ENCODE data around the gene GLRX5. TPM values are rescaled to one million over a fixed set of nuclear protein-coding genes. Genes with fewer than 3 reads are reported as not detected.

GLRX5 gene
- total RNA-seq, 5 donors from 2014 or later (not counting 1 experiment from before 2014, with no cell fraction given): 15.4 to 24.2 (median 16.0) TPM

DNA sequence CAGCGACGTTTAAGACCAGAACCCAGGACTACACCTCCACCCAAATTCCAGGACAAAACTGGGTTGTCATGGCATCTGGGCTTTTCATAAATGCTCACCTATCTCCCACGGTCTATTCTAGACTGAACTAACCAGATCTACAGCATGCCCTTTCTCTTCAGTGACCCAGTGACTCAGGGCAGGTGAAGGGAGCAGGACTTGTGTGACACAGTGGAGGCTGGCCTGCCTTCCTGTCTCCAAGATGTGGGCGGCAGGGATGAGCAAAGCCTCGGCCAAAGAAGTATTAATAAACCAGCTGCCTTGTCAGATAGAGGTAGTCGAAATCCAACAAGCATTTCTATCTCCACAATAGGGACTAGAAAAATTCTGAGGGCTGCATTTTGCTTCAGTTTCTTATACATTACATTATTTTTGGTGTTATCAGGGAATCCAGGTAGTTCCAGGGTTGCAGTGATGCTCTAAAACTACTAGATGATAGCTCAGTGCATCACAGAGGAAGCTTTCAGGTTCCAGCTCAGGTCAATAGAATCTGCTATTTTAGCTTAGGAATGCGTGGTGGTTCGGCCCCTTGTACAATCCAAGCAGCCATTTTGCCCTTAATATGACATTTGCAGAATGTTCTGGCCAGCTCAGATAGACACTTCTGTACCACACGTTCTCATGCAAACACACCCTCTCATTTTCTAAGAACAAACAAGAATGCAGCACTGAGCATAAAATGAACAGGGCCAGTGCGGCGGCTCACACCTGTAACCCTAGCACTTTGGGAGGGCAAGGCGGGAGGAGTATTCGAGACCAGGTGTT is 4.2 kb upstream of the GLRX5 start:
- Mint-ChIP-seq H3K27me3 (no peaks in the 10 kb centered on the region), H3K4me3 (no peak overlapping the region), H3K4me1 (peaks cover 59 to 63% (median 59%) of the 10 kb centered on the region in 3 donors), H3K9me3 (no peaks in the 10 kb centered on the region), H3K27ac (peak overlapping the region in 1 of 2 donors; percentile 75), H3K36me3 (peaks cover 12% of the 10 kb centered on the region)
- Histone ChIP-seq H3K36me3 (ENCODE audit: control insufficient read depth in 2 of 2, extremely low read depth in 1 of 2, insufficient read depth in 1 of 2, low read length in 1 of 2) (peaks cover 0 to 13% of the 10 kb centered on the region in 2 donors), H3K4me3 (ENCODE audit: control insufficient read depth in 1 of 2, extremely low read depth in 1 of 2, low read length in 1 of 2) (no peak overlapping the region), H3K27me3 (replicated peaks in 1 of 2; ENCODE audit: control insufficient read depth in 2 of 2, extremely low read depth in 1 of 2, insufficient read depth in 2 of 2, low read length in 1 of 2) (no peaks in the 10 kb centered on the region), H3K9me3 (no peaks in the 10 kb centered on the region), H3K4me1 (ENCODE audit: control insufficient read depth in 1 of 2, extremely low read depth in 1 of 2, insufficient read depth in 2 of 2, low read length in 2 of 2) (peaks cover 24% of the 10 kb centered on the region in 2 experiments), H3K27ac (ENCODE audit: low read length) (no peak overlapping the region)
- ChIA-PET POLR2A (no interaction called here), CTCF (interaction anchor here (0.8 to 1.4 kb wide), 3 partner anchors 85 to 95 kb away, joined by 3 read pairs; no protein-coding TSS in a partner anchor)
- no peak for DNase-seq
- WGBS (ENCODE audit: insufficient coverage): 60% methylated on average over 1 of the region's 13 CpGs
- no peak for ATAC-seq (replicated peaks in 1 of 4)

DNA sequence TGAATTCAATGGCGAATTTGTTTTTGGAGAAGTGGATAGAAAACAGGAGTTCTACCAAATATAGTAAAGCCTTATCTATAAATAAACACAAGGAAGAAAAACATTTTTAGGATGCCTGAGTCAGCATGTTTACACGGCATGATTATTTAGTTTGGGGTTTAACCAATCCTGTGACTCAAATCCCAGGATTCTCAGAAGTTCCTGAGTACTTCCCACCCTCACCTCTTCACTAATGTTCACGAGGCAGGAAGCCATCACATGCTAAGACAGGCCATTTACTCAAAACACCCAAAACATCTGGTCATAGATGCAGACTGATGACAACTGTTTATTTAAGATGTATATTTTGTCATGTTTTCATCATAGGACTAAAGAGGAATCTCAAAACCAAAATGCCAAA is 3.4 kb upstream of the GLRX5 start:
- peaks cover 26% of the 10 kb centered on the region in 2 experiments for H3K4me1 ChIP-seq (ENCODE audit: control insufficient read depth in 1 of 2, extremely low read depth in 1 of 2, insufficient read depth in 2 of 2, low read length in 2 of 2)
- H3K27ac Mint-ChIP-seq: peak overlapping the region in 1 of 2 donors; percentile 27
- ChIA-PET CTCF (interaction anchor here in 1 of 2 donors (1.4 to 3.0 kb wide), 2 partner anchors 8 to 89 kb away, joined by 3 to 13 read pairs; no protein-coding TSS in a partner anchor), POLR2A (no interaction called here)
- H3K36me3 ChIP-seq (ENCODE audit: control insufficient read depth in 2 of 2, extremely low read depth in 1 of 2, insufficient read depth in 1 of 2, low read length in 1 of 2): peaks cover 0 to 13% of the 10 kb centered on the region in 2 donors
- no peaks in the 10 kb centered on the region for H3K27me3 Mint-ChIP-seq
- H3K27me3 ChIP-seq (replicated peaks in 1 of 2; ENCODE audit: control insufficient read depth in 2 of 2, extremely low read depth in 1 of 2, insufficient read depth in 2 of 2, low read length in 1 of 2): no peaks in the 10 kb centered on the region
- H3K9me3 ChIP-seq: no peaks in the 10 kb centered on the region
- WGBS (ENCODE audit: insufficient coverage): no CpG with 5 or more reads among the region's 3 CpGs
- H3K36me3 Mint-ChIP-seq: peaks cover 12% of the 10 kb centered on the region
- H3K4me1 Mint-ChIP-seq: peaks cover 59 to 63% (median 60%) of the 10 kb centered on the region in 3 donors
- H3K4me3 ChIP-seq (ENCODE audit: control insufficient read depth in 1 of 2, extremely low read depth in 1 of 2, low read length in 1 of 2): no peak overlapping the region
- ATAC-seq (replicated peaks in 1 of 4) (no peak), DNase-seq (no peak)
- no peaks in the 10 kb centered on the region for H3K9me3 Mint-ChIP-seq
- H3K4me3 Mint-ChIP-seq: no peak overlapping the region
- H3K27ac ChIP-seq (ENCODE audit: low read length): no peak overlapping the region

DNA sequence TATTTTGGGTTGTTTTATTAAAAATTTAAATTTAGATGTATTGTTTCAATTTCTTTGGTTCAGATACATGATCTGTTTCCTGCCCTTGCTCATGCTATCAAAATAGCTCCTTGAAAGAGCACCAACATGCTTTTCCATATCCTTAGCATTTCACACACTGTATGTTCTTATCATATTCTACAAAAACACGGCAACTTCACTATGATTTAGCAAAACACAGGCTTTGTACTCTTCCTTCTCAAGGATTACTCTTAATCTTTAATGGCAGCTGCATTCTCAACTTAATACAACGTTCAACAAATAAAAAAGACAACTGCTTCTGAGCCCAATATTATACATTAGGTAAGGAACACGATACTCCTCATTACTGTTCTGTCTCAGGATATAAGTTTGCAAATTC is 2.9 kb upstream of the GLRX5 start:
- H3K4me3 ChIP-seq (ENCODE audit: control insufficient read depth in 1 of 2, extremely low read depth in 1 of 2, low read length in 1 of 2): no peak overlapping the region
- H3K36me3 Mint-ChIP-seq: peaks cover 12% of the 10 kb centered on the region

DNA sequence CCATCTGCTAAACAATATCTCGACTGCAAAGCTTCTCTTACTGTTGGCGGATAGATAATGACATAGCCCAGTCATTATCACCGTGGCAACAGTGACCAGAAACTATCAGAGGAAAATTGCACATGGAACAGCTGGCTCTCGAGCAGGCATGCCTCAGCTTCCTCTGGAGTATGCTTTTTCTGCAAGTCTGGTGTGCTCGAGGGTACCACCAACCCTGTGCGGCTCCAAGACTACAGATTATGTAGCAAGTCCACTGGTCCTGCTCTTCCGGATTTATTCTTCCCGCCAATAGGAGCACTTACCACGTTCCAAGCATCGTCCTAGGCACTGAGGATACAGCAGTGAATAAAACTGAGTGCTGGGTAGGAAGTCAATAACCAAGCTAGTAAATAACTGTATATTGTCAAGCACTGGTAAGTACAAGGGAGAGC is 1.4 kb upstream of the GLRX5 start:
- H3K27me3 Mint-ChIP-seq: no peaks in the 10 kb centered on the region
- H3K36me3 ChIP-seq (ENCODE audit: control insufficient read depth in 2 of 2, extremely low read depth in 1 of 2, insufficient read depth in 1 of 2, low read length in 1 of 2): peaks cover 0 to 13% of the 10 kb centered on the region in 2 donors
- WGBS (ENCODE audit: insufficient coverage): 0% methylated on average over 5 of the region's 10 CpGs
- peak overlapping the region; percentile 86 to 95 for H3K27ac Mint-ChIP-seq
- H3K4me3 Mint-ChIP-seq: peak overlapping the region; percentile 92 to 95 (median 95)
- peaks cover 29 to 32% of the 10 kb centered on the region in 2 experiments for H3K4me1 ChIP-seq (ENCODE audit: control insufficient read depth in 1 of 2, extremely low read depth in 1 of 2, insufficient read depth in 2 of 2, low read length in 2 of 2)
- H3K4me1 Mint-ChIP-seq: peaks cover 63 to 68% (median 68%) of the 10 kb centered on the region in 3 donors
- DNase-seq: no peak
- peak overlapping the region; percentile 77 to 92 for H3K4me3 ChIP-seq (ENCODE audit: control insufficient read depth in 1 of 2, extremely low read depth in 1 of 2, low read length in 1 of 2)
- no peaks in the 10 kb centered on the region for H3K9me3 Mint-ChIP-seq
- ATAC-seq (replicated peaks in 1 of 4): no peak
- H3K9me3 ChIP-seq: no peaks in the 10 kb centered on the region
- H3K27ac ChIP-seq (ENCODE audit: low read length): peak overlapping the region; percentile 80
- H3K27me3 ChIP-seq (replicated peaks in 1 of 2; ENCODE audit: control insufficient read depth in 2 of 2, extremely low read depth in 1 of 2, insufficient read depth in 2 of 2, low read length in 1 of 2): no peaks in the 10 kb centered on the region
- ChIA-PET POLR2A (interaction anchor here in 1 of 2 donors (1.2 kb wide), 1 partner anchor 10 kb away, joined by 3 read pairs; no protein-coding TSS in a partner anchor), CTCF (interaction anchor here (0.9 to 3.0 kb wide), 4 partner anchors 9 to 94 kb away, joined by 3 to 13 read pairs (median 4); no protein-coding TSS in a partner anchor)
- peaks cover 12% of the 10 kb centered on the region for H3K36me3 Mint-ChIP-seq

More for the DNA sequence above, 2.9 kb upstream of the GLRX5 start:
- Histone ChIP-seq H3K27me3 (replicated peaks in 1 of 2; ENCODE audit: control insufficient read depth in 2 of 2, extremely low read depth in 1 of 2, insufficient read depth in 2 of 2, low read length in 1 of 2) (no peaks in the 10 kb centered on the region), H3K36me3 (ENCODE audit: control insufficient read depth in 2 of 2, extremely low read depth in 1 of 2, insufficient read depth in 1 of 2, low read length in 1 of 2) (peaks cover 0 to 13% of the 10 kb centered on the region in 2 donors), H3K9me3 (no peaks in the 10 kb centered on the region), H3K27ac (ENCODE audit: low read length) (no peak overlapping the region), H3K4me1 (ENCODE audit: control insufficient read depth in 1 of 2, extremely low read depth in 1 of 2, insufficient read depth in 2 of 2, low read length in 2 of 2) (peaks cover 29% of the 10 kb centered on the region in 2 experiments)
- POLR2A ChIA-PET: no interaction called here
- WGBS (ENCODE audit: insufficient coverage): 25% methylated on average over 1 of the region's 3 CpGs
- Mint-ChIP-seq H3K4me3 (peak overlapping the region; percentile 19 to 95 (median 92)), H3K4me1 (peaks cover 59 to 63% (median 60%) of the 10 kb centered on the region in 3 donors), H3K27me3 (no peaks in the 10 kb centered on the region), H3K27ac (peak overlapping the region; percentile 9 to 72), H3K9me3 (no peaks in the 10 kb centered on the region)
- DNase-seq (no peak), ATAC-seq (replicated peaks in 1 of 4) (no peak)
- CTCF ChIA-PET: interaction anchor here in 1 of 2 donors (3.0 kb wide), 1 partner anchor 9 kb away, joined by 13 read pairs; no protein-coding TSS in a partner anchor

DNA sequence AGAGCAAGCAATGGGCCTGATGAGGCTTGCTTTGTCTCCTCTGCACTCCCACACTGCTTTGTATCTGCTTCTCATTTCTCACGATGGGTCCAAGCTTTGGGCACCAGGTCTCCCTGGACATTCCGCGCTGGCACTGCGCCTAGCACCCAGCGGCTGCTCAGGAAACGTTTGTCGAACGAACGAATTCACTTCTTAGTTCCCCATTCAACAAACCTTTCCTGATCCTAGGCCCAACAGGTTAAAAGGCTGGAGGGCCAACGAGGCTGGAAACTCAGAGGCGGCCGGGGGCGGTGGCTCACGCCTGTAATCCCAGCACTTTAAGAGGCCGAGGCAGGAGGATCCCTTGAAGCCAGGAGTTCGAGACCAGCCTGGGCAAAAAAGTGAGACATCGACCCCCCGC is 1.0 kb upstream of the GLRX5 start:
- Mint-ChIP-seq H3K4me1 (peaks cover 67 to 71% (median 70%) of the 10 kb centered on the region in 3 donors), H3K36me3 (peaks cover 12% of the 10 kb centered on the region), H3K4me3 (peak overlapping the region; percentile 92 to 95 (median 95)), H3K27ac (peak overlapping the region; percentile 86 to 95), H3K27me3 (no peaks in the 10 kb centered on the region), H3K9me3 (no peaks in the 10 kb centered on the region)
- Histone ChIP-seq H3K4me1 (ENCODE audit: control insufficient read depth in 1 of 2, extremely low read depth in 1 of 2, insufficient read depth in 2 of 2, low read length in 2 of 2) (peaks cover 29 to 32% of the 10 kb centered on the region in 2 experiments), H3K36me3 (ENCODE audit: control insufficient read depth in 2 of 2, extremely low read depth in 1 of 2, insufficient read depth in 1 of 2, low read length in 1 of 2) (peaks cover 0 to 13% of the 10 kb centered on the region in 2 donors), H3K27me3 (replicated peaks in 1 of 2; ENCODE audit: control insufficient read depth in 2 of 2, extremely low read depth in 1 of 2, insufficient read depth in 2 of 2, low read length in 1 of 2) (no peaks in the 10 kb centered on the region), H3K4me3 (ENCODE audit: control insufficient read depth in 1 of 2, extremely low read depth in 1 of 2, low read length in 1 of 2) (peak overlapping the region; percentile 77 to 92), H3K9me3 (no peaks in the 10 kb centered on the region), H3K27ac (ENCODE audit: low read length) (peak overlapping the region; percentile 80)
- ChIA-PET POLR2A (interaction anchor here (1.0 to 1.2 kb wide), 2 partner anchors 10 to 17 kb away, joined by 3 read pairs; partner anchors contain the start of gene SYNE3 (in 1 of the 2)), CTCF (interaction anchor here (0.7 to 3.0 kb wide), 5 partner anchors 9 to 94 kb away, joined by 3 to 13 read pairs (median 4); no protein-coding TSS in a partner anchor)
- DNase-seq: peak in 1 of 35 experiments; percentile 29
- under 1% methylated on average over 16 of the region's 18 CpGs for WGBS (ENCODE audit: insufficient coverage)
- ATAC-seq (replicated peaks in 1 of 4): no peak
